HepG2 (cell line): ENCODE data around the gene PBX4. TPM values are rescaled to one million over a fixed set of nuclear protein-coding genes. Genes with fewer than 3 reads are reported as not detected.

Experiments
- ATAC-seq: fragments of 200-7000 bp; cut with Tn5 transposase; 3 replicates; pipeline ENCODE4 v1.9.1; 2020; ENCODE audit warnings: mild to moderate bottlenecking, moderate library complexity
- BruUV-seq: library from RNA; stranded (reverse); fragments of 400-500 nt; replicated peaks from 2 replicates; lab custom pipeline; 2021; lab: Mats Ljungman, UMichigan
- CTCF ChIA-PET: fragments of 300-600 bp; formaldehyde crosslinking; extraction: SDS; loops from one replicate; lab custom pipeline; 2021; ENCODE audit warnings: low total read pairs, inconsistent platforms, low intra/inter-chr PET ratio; lab: Yijun Ruan, JAX
- POLR2A ChIA-PET: fragments of 350-600 bp; sonication (Branson Sonifier 250); formaldehyde crosslinking; loops from one replicate; lab custom pipeline; 2020; ENCODE audit warnings: antibody characterized with exemption, inconsistent platforms; lab: Yijun Ruan, JAX
- DNase-seq: peaks from one replicate; pipeline ENCODE4 v3.0.0-alpha.2; 2015; ENCODE audit warnings: low spot score
- FAIRE-seq: peaks from 3 replicates; lab custom pipeline; 2011; peaks lifted over from hg19 to GRCh38; lab: Jason Lieb, UNC
- H2AFZ ChIP-seq: one replicate; pipeline ENCODE4 v1.6.1; 2011; ENCODE audit warnings: low read length, inconsistent platforms
- H3K27ac ChIP-seq: fragments of 300-600 bp; 3 replicates; pipeline ENCODE4 v1.8.0; 2011; ENCODE audit warnings: mixed run types, mild to moderate bottlenecking, mixed read lengths, low read length, inconsistent platforms; ENCODE audit not compliant: insufficient read depth; ENCODE audit errors: extremely low read length
- H3K27me3 ChIP-seq, 2 experiments: fragments of 200-600 bp in 1 of 2; 2 replicates in 1 of 2; 3 replicates in 1 of 2; pipeline versions ENCODE4 v1.6.0 to v1.8.0; 2011; ENCODE audit warnings: low read length in 2 of 2, mild to moderate bottlenecking in 2 of 2, moderate library complexity in 2 of 2, inconsistent platforms in 1 of 2; ENCODE audit not compliant: insufficient read depth in 2 of 2, control insufficient read depth in 1 of 2
- H3K36me3 ChIP-seq, 2 experiments: fragments of 200-600 bp in 1 of 2; replicated peaks in 1 of 2; 2 replicates in 1 of 2; 3 replicates in 1 of 2; pipeline versions ENCODE4 v1.5.1 to v1.8.0; 2011; ENCODE audit warnings: low read length in 2 of 2, inconsistent platforms in 1 of 2; ENCODE audit not compliant: insufficient read depth in 2 of 2, control insufficient read depth in 1 of 2
- H3K4me1 ChIP-seq: 2 replicates; pipeline ENCODE4 v1.5.1; 2012; ENCODE audit warnings: low read length, inconsistent platforms; ENCODE audit not compliant: insufficient read depth
- H3K4me2 ChIP-seq: 2 replicates; pipeline ENCODE4 v1.6.0; 2011; ENCODE audit warnings: low read depth, low read length, inconsistent platforms
- H3K4me3 ChIP-seq, 3 experiments: fragments of 200-600 bp in 1 of 3; sonication (generic), shearing (Covaris generic) in 1 of 3; replicated peaks in 1 of 3; 2 replicates each; pipeline ENCODE4 v1.5.1; 2011 to 2016; ENCODE audit warnings: low read length in 3 of 3, inconsistent platforms in 2 of 3, low read depth in 2 of 3, mild to moderate bottlenecking in 2 of 3, control low read depth in 1 of 3, mixed read lengths in 1 of 3; ENCODE audit not compliant: insufficient read depth in 1 of 3
- H3K79me2 ChIP-seq: one replicate; pipeline ENCODE4 v1.6.1; 2011; ENCODE audit warnings: low read length, inconsistent platforms; ENCODE audit not compliant: insufficient read depth
- H3K9ac ChIP-seq: 2 replicates; pipeline ENCODE4 v1.6.0; 2011; ENCODE audit warnings: mild to moderate bottlenecking, low read depth, low read length, inconsistent platforms; ENCODE audit not compliant: insufficient read depth
- H3K9me3 ChIP-seq: 2 replicates; pipeline ENCODE4 v1.5.1; 2012; ENCODE audit warnings: mild to moderate bottlenecking, low read length
- H4K20me1 ChIP-seq: 2 replicates; pipeline ENCODE4 v1.6.0; 2011; ENCODE audit warnings: inconsistent platforms, mild to moderate bottlenecking, low read length, moderate library complexity; ENCODE audit not compliant: insufficient read depth
- MATR3 ChIP-seq: sonication (generic); formaldehyde crosslinking; IDR thresholded peaks from 2 replicates; pipeline ENCODE4 v1.4.0; 2020; ENCODE audit warnings: missing genetic modification reagents
- REXO4 ChIP-seq: sonication (generic); formaldehyde crosslinking; IDR thresholded peaks from 2 replicates; pipeline ENCODE4 v1.8.0; 2022; ENCODE audit warnings: missing genetic modification reagents, mild to moderate bottlenecking, borderline replicate concordance
- STAG1 ChIP-seq: sonication (generic); formaldehyde crosslinking; IDR thresholded peaks from 2 replicates; pipeline ENCODE4 v1.4.0; 2020; ENCODE audit warnings: missing genetic modification reagents
- ZMYM3 ChIP-seq: sonication (generic); formaldehyde crosslinking; IDR thresholded peaks from 2 replicates; pipeline ENCODE4 v1.5.1; 2020; ENCODE audit warnings: mild to moderate bottlenecking, missing genetic modification reagents
- ZNF382 ChIP-seq: sonication (generic); formaldehyde crosslinking; IDR thresholded peaks from 2 replicates; pipeline ENCODE4 v1.5.0; 2020; ENCODE audit warnings: missing genetic modification reagents, mild to moderate bottlenecking, borderline replicate concordance
- ZNF629 ChIP-seq: sonication (generic); formaldehyde crosslinking; conservative IDR thresholded peaks from 2 replicates; pipeline ENCODE4 v1.5.0; 2020; ENCODE audit warnings: missing genetic modification reagents
- ZNF761 ChIP-seq: sonication (generic); formaldehyde crosslinking; conservative IDR thresholded peaks from 2 replicates; pipeline ENCODE4 v1.4.0; 2020; ENCODE audit warnings: mild to moderate bottlenecking, missing genetic modification reagents
- WGBS: methylation state at CpG from one replicate; pipeline ENCODE4 v1.1.6; 2017; ENCODE audit warnings: low lambda C conversion rate; 5-methylcytosine and 5-hydroxymethylcytosine counted together
- in situ Hi-C: cut with HindIII; loops from 2 replicates; pipeline ENCODE4 v1.10.0; 2017; ENCODE audit warnings: low pct_unique_long_range_greater_than_20kb; ENCODE audit not compliant: extremely low pct_ligation_motif_present
- intact Hi-C: fragments of 100-400 bp; cut with micrococcal nuclease; formaldehyde crosslinking; loops from one replicate; pipeline ENCODE4 v1.10.0; 2022; ENCODE audit not compliant: unreplicated experiment
- polyA plus RNA-seq, 8 experiments: library from polyadenylated mRNA; depleted of rRNA in 3 of 8; stranded (reverse) in 7 of 8; unstranded in 1 of 8; fragments of >200 nt; fragmentation: Illumina TruSeq in 4 of 8; extraction: Trizol in 4 of 8; gene quantifications; 2 replicates each; pipeline versions ENCODE4 v1.2.1 to v1.2.3, GENCODE V29; 2011 to 2016; ENCODE audit warnings: low read depth in 4 of 8, missing spikeins in 1 of 8, mixed read lengths in 1 of 8; ENCODE audit not compliant: insufficient read depth in 1 of 8
- total RNA-seq, 5 experiments: library from RNA; depleted of rRNA; stranded (reverse); fragments of >200 nt; fragmentation: Illumina TruSeq; extraction: Trizol; gene quantifications; 2 replicates each; pipeline ENCODE4 v1.2.3, GENCODE V29; 2016; ENCODE audit warnings: low read depth in 1 of 5
- TF ChIP-seq, protein P1 (sequence below): sonication (generic); formaldehyde crosslinking; IDR thresholded peaks from 2 replicates; pipeline ENCODE4 v1.5.0; 2020; ENCODE audit warnings: mild to moderate bottlenecking, missing genetic modification reagents, moderate library complexity
- TF ChIP-seq, protein P2 (sequence below): sonication (generic); formaldehyde crosslinking; IDR thresholded peaks from 2 replicates; pipeline ENCODE4 v1.5.0; 2020; ENCODE audit warnings: missing genetic modification reagents, mild to moderate bottlenecking, borderline replicate concordance

The PBX4 gene
- total and polyA plus RNA-seq, 2 of the 13 experiments (the other 11 are each of a cell fraction or from before 2014, with no cell fraction given): not detected

GRCh38 chr19:19554074-19555023 lies 64.1 kb downstream of the PBX4 start:
- TF ChIP-seq ZNF629 (CRISPR knock-in tag): peak; percentile 18; the same call in 1 of the 2 replicates
- TF ChIP-seq, protein P1, sequence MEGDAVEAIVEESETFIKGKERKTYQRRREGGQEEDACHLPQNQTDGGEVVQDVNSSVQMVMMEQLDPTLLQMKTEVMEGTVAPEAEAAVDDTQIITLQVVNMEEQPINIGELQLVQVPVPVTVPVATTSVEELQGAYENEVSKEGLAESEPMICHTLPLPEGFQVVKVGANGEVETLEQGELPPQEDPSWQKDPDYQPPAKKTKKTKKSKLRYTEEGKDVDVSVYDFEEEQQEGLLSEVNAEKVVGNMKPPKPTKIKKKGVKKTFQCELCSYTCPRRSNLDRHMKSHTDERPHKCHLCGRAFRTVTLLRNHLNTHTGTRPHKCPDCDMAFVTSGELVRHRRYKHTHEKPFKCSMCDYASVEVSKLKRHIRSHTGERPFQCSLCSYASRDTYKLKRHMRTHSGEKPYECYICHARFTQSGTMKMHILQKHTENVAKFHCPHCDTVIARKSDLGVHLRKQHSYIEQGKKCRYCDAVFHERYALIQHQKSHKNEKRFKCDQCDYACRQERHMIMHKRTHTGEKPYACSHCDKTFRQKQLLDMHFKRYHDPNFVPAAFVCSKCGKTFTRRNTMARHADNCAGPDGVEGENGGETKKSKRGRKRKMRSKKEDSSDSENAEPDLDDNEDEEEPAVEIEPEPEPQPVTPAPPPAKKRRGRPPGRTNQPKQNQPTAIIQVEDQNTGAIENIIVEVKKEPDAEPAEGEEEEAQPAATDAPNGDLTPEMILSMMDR (CRISPR knock-in tag): peak; percentile 68
- TF ChIP-seq REXO4 (CRISPR knock-in tag): no peak
- TF ChIP-seq STAG1 (CRISPR knock-in tag): peak; percentile 32
- TF ChIP-seq ZMYM3: peak; percentile 42; the same call in 1 of the 2 replicates
- no peak for TF ChIP-seq ZNF761 (CRISPR knock-in tag)
- no peak for TF ChIP-seq MATR3
- no peak for TF ChIP-seq ZNF382 (CRISPR knock-in tag)
- TF ChIP-seq, protein P2, sequence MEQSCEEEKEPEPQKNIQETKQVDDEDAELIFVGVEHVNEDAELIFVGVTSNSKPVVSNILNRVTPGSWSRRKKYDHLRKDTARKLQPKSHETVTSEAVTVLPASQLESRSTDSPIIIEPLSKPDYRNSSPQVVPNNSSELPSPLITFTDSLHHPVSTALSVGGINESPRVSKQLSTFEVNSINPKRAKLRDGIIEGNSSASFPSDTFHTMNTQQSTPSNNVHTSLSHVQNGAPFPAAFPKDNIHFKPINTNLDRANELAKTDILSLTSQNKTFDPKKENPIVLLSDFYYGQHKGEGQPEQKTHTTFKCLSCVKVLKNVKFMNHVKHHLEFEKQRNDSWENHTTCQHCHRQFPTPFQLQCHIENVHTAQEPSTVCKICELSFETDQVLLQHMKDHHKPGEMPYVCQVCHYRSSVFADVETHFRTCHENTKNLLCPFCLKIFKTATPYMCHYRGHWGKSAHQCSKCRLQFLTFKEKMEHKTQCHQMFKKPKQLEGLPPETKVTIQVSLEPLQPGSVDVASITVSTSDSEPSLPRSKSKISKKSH (CRISPR knock-in tag): no peak
- Histone ChIP-seq H3K36me3 (no peaks in the 10 kb centered on the region), H3K27me3 (peaks cover 4 to 35% of the 10 kb centered on the region in 2 experiments; a peak in 4 of 5 replicates), H3K4me3 (no peak overlapping the region), H3K4me1 (no peaks in the 10 kb centered on the region), H3K4me2 (no peak overlapping the region), H2AFZ (no peak overlapping the region), H3K9me3 (no peaks in the 10 kb centered on the region), H3K79me2 (no peaks in the 10 kb centered on the region), H4K20me1 (no peaks in the 10 kb centered on the region), H3K9ac (no peak overlapping the region), H3K27ac (no peak overlapping the region)
- intact Hi-C loops: no loop called here
- ATAC-seq: peak; percentile 58
- ChIA-PET CTCF (interaction anchor here (1.0 to 2.0 kb wide), 2 partner anchors 22 to 89 kb away, joined by 3 to 4 read pairs; partner anchors contain the start of gene GMIP), POLR2A (no interaction called here)
- no TSS peak for BruUV-seq
- FAIRE-seq: no peak
- in situ Hi-C loops: loop anchor here (25.0 kb wide), 1 partner anchor 1008 kb away; the partner anchor contains the start of gene ZNF737
- no peak for DNase-seq
- WGBS: 55% methylated on average over 28 of the region's 34 CpGs
